A549 (cell line): ENCODE results near the gene TXNRD1.
"Not testable (repeated sequence)": the region's sequence is repeated elsewhere in the genome, so short reads cannot be mapped to it uniquely, and the experiment has no call there.

Experiments
- BCL3 ChIP-seq: fragments of >200 bp; sonication (Bioruptor Twin); formaldehyde crosslinking; IDR thresholded peaks from 3 replicates; pipeline ENCODE4 v1.6.1; 2016
- CHD2 ChIP-seq: fragments of 150-350 bp; IDR thresholded peaks from 2 replicates; pipeline ENCODE4 v1.6.1; 2014; ENCODE audit warnings: low read length; ENCODE audit not compliant: partially characterized antibody
- CHD4 ChIP-seq: fragments of 200-600 bp; sonication (generic); IDR thresholded peaks from 2 replicates; pipeline ENCODE4 v1.6.1; 2016; ENCODE audit warnings: antibody characterized with exemption, mild to moderate bottlenecking, borderline replicate concordance
- CTCF ChIP-seq: fragments of >200 bp; sonication (Bioruptor Twin); formaldehyde crosslinking; IDR thresholded peaks from 3 replicates; pipeline ENCODE4 v1.5.1; 2016
- EP300 ChIP-seq, 2 experiments: fragments of >200 bp; sonication (Bioruptor Twin); formaldehyde crosslinking; IDR thresholded peaks; 2 replicates in 1 of 2; 3 replicates in 1 of 2; pipeline ENCODE4 v1.6.1; 2016 to 2017
- JUN ChIP-seq, 2 experiments: fragments of >200 bp; sonication (Bioruptor Twin); formaldehyde crosslinking; IDR thresholded peaks; 2 replicates in 1 of 2; 3 replicates in 1 of 2; pipeline ENCODE4 v1.6.1; 2016 to 2017
- NFE2L2 ChIP-seq: fragments of 150-350 bp; conservative IDR thresholded peaks from 2 replicates; pipeline ENCODE4 v1.6.1; 2014; ENCODE audit warnings: low read length
- POLR2A ChIP-seq: IDR thresholded peaks from 2 replicates; pipeline ENCODE4 v1.6.1; 2012; ENCODE audit warnings: mild to moderate bottlenecking, low read length
- REST ChIP-seq: fragments of 200-600 bp; sonication (generic); IDR thresholded peaks from 2 replicates; pipeline ENCODE4 v1.6.1; 2016; ENCODE audit warnings: antibody characterized with exemption, mild to moderate bottlenecking, moderate library complexity
- SMC3 ChIP-seq: fragments of >200 bp; sonication (Bioruptor Twin); formaldehyde crosslinking; IDR thresholded peaks from 3 replicates; pipeline ENCODE4 v1.6.1; 2018; ENCODE audit warnings: inconsistent platforms

GRCh38 chr12:104394086-104394485, 178.5 kb downstream of the TXNRD1 start:
- TF ChIP-seq JUN (IDR thresholded peaks at IDR 0.05); REST; CTCF; NFE2L2; BCL3; EP300 (IDR thresholded peaks at IDR 0.05); CHD2; SMC3; POLR2A; CHD4: not testable (repeated sequence)
